HG03135 (cell line): Measurements from ENCODE around the gene SLC23A2.

Experiments used
- ATAC-seq: cut with Tn5 transposase; IDR thresholded peaks from one replicate; pipeline ENCODE4 v1.9.1; 2021; ENCODE audit warnings: mild to moderate bottlenecking, moderate library complexity; ENCODE audit not compliant: unreplicated experiment

SLC23A2 gene

GRCh38 chr20:4905613-4906012 lies 95.7 kb downstream of the SLC23A2 start:
- no peak for ATAC-seq

GRCh38 chr20:4905195-4905594 lies 96.1 kb downstream of the SLC23A2 start:
- ATAC-seq = no peak

GRCh38 chr20:4904127-4904860 lies 97.0 kb downstream of the SLC23A2 start:
- ATAC-seq = no peak

GRCh38 chr20:4902788-4903187 lies 98.5 kb downstream of the SLC23A2 start:
- ATAC-seq = no peak

GRCh38 chr20:4901031-4901818 lies 100.1 kb downstream of the SLC23A2 start:
- no peak for ATAC-seq

- ATAC-seq = no peak
Measured at GRCh38 chr20:4898282-4899244, 102.7 kb downstream of the SLC23A2 start.

GRCh38 chr20:4897600-4897999 lies 103.7 kb downstream of the SLC23A2 start:
- ATAC-seq = no peak

GRCh38 chr20:4896971-4897497 lies 104.3 kb downstream of the SLC23A2 start:
- ATAC-seq = no peak

GRCh38 chr20:4896119-4896702 lies 105.1 kb downstream of the SLC23A2 start:
- no peak for ATAC-seq

- no peak for ATAC-seq
Measured at GRCh38 chr20:4894981-4895381, 106.3 kb downstream of the SLC23A2 start.

GRCh38 chr20:4894409-4894808 lies 106.9 kb downstream of the SLC23A2 start:
- ATAC-seq = no peak

- ATAC-seq = no peak
Measured at GRCh38 chr20:4893709-4894108, 107.6 kb downstream of the SLC23A2 start.

- no peak for ATAC-seq
Measured at GRCh38 chr20:4891997-4892396, 109.3 kb downstream of the SLC23A2 start.

GRCh38 chr20:4891190-4891763 lies 110.0 kb downstream of the SLC23A2 start:
- no peak for ATAC-seq

GRCh38 chr20:4889446-4889845 lies 111.9 kb downstream of the SLC23A2 start:
- no peak for ATAC-seq

GRCh38 chr20:4887586-4887985 lies 113.7 kb downstream of the SLC23A2 start:
- no peak for ATAC-seq

GRCh38 chr20:4886771-4887527 lies 114.4 kb downstream of the SLC23A2 start:
- no peak for ATAC-seq

GRCh38 chr20:4885877-4886276 lies 115.4 kb downstream of the SLC23A2 start:
- ATAC-seq = no peak

- no peak for ATAC-seq
Measured at GRCh38 chr20:4883546-4883945, 117.8 kb downstream of the SLC23A2 start.
